Activated T-helper 1 cell treated with anti-CD3 and anti-CD28 coated beads, Interleukin-12 subunit alpha, Interleukin-12 subunit beta, Interleukin-2, Interleukin-4 antibody, amounts not matched to agents 30 ng/mL and 10 ng/mL and 1 ng/mL, durations not matched to agents 14 hours and 24 hours and 36 hours (primary cell): ENCODE measurements around the gene BCAS2. TPM values are rescaled to one million over a fixed set of nuclear protein-coding genes. Genes with fewer than 3 reads are reported as not detected.

Experiments used
- total RNA-seq: library from RNA; stranded (reverse); gene quantifications from 2 replicates; pipeline ENCODE4 v1.2.3, GENCODE V29; 2022

BCAS2 gene
- total RNA-seq, 1 donor from 2014 or later = 63.0 TPM

Other genes with a start within 250 kb of the BCAS2 start
- gene TRIM33, start 70.4 kb downstream of the BCAS2 start, total RNA-seq = 39.2 and 41.7 TPM in 2 replicates
- 0.16 and 0.24 TPM in 2 replicates for gene DENND2C, start 88.4 kb upstream of the BCAS2 start, total RNA-seq
- gene AMPD1, start 113.9 kb upstream of the BCAS2 start, total RNA-seq = 0.56 TPM in 1 of 2 replicates, not detected in the other
- gene NRAS, start 135.2 kb upstream of the BCAS2 start, total RNA-seq = 57.5 and 62.1 TPM in 2 replicates
- gene CSDE1, start 176.4 kb upstream of the BCAS2 start, total RNA-seq = 398 and 421 TPM in 2 replicates
- gene SIKE1, start 199.1 kb upstream of the BCAS2 start, total RNA-seq = 59.4 and 65.0 TPM in 2 replicates